HUES48 (cell line): ENCODE measurements around the gene SLC46A1.

ENCODE experiments used
- H3K27ac ChIP-seq: one replicate; pipeline ENCODE4 v1.7.0; 2013; ENCODE audit warnings: low read depth, low read length, inconsistent platforms
- H3K27me3 ChIP-seq: 2 replicates; pipeline ENCODE4 v1.6.1; 2013; ENCODE audit warnings: mild to moderate bottlenecking, low read length; ENCODE audit not compliant: control insufficient read depth, insufficient read depth
- H3K36me3 ChIP-seq: 2 replicates; pipeline ENCODE4 v1.6.1; 2013; ENCODE audit warnings: low read length; ENCODE audit not compliant: control insufficient read depth, insufficient read depth
- H3K4me1 ChIP-seq: 2 replicates; pipeline ENCODE4 v1.6.1; 2013; ENCODE audit warnings: mild to moderate bottlenecking, low read length; ENCODE audit not compliant: control insufficient read depth, insufficient read depth
- H3K4me3 ChIP-seq: 2 replicates; pipeline ENCODE4 v1.5.1; 2013; ENCODE audit warnings: mild to moderate bottlenecking, low read depth, low read length
- H3K9ac ChIP-seq: 2 replicates; pipeline ENCODE4 v1.6.1; 2013; ENCODE audit warnings: mild to moderate bottlenecking, low read depth, low read length, moderate library complexity
- H3K9me3 ChIP-seq: 2 replicates; pipeline ENCODE4 v1.6.1; 2013; ENCODE audit warnings: low read length; ENCODE audit not compliant: control insufficient read depth, insufficient read depth

The SLC46A1 gene

DNA sequence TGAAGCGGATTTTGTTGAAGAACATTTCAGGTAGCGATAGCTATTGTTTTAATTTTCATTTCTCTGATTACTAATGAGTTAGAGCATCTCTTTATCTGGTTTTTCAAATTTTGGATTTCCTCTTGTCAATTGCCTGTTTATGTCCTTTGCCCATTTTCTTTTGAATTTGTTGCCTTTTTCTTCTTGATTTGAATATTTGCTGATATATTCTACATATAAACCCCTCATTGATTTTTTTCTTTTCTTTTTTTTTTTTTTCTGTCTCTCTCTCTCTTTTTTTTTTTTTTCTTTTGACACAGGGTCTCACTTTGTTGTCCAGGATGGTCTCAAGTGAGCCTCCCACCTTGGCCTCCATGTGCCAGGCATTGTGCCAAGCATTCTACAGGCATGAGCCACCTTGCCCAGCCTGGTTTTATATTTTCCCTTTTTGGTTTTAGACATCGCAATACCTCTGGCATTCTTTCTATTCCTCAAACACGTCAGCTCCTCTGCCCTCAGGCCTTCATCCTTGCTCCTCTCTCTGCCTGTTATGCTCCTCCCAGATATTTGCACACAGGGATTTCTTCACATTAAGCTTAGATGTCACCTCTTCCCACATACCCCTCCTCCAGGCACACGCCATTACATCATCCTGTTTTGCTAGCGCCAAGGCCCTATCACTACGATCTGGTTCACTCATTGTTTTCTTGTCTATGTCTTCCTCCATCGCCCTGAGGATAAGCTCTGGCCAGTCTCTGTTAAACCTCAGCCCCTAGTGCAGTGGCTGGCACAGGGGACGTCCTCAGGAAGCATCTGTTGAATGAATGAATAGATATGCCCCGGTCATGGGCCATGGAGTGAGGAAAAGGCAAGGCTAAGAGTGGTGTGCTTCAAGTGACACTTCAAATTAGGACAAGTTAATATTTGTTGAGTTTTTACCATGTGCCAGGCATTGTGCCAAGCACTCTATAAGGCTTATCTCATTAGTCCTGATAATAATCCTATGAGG, 25.9 kb downstream of the SLC46A1 start:
- no peak overlapping the region for H3K27ac ChIP-seq
- no peaks in the 10 kb centered on the region for H3K9me3 ChIP-seq
- H3K27me3 ChIP-seq: peaks cover 52% of the 10 kb centered on the region
- no peak overlapping the region for H3K9ac ChIP-seq
- no peaks in the 10 kb centered on the region for H3K4me1 ChIP-seq
- no peak overlapping the region for H3K4me3 ChIP-seq
- no peaks in the 10 kb centered on the region for H3K36me3 ChIP-seq

DNA sequence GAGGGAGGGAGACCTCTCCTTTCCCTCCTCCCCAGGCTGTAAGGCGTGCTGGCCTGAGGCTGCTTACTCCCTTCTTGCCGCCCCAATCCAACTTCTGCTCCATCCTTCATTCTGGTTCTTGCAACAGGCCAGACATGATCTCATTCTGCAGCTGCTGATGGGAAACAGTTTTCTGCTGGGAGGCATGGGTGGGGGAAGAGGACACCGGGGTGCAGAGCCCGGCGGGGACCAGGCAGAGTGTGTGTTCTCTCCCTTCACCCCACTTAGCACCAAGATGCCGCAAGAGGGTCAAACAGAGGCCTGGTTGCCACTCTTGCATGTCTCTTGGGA, 33.1 kb downstream of the SLC46A1 start:
- H3K4me3 ChIP-seq: no peak overlapping the region; the same call in 1 of the 2 replicates
- peaks cover 19% of the 10 kb centered on the region for H3K27me3 ChIP-seq
- peaks cover 17% of the 10 kb centered on the region for H3K4me1 ChIP-seq
- H3K36me3 ChIP-seq: no peaks in the 10 kb centered on the region
- no peak overlapping the region for H3K27ac ChIP-seq
- H3K9me3 ChIP-seq: no peaks in the 10 kb centered on the region
- no peak overlapping the region for H3K9ac ChIP-seq

DNA sequence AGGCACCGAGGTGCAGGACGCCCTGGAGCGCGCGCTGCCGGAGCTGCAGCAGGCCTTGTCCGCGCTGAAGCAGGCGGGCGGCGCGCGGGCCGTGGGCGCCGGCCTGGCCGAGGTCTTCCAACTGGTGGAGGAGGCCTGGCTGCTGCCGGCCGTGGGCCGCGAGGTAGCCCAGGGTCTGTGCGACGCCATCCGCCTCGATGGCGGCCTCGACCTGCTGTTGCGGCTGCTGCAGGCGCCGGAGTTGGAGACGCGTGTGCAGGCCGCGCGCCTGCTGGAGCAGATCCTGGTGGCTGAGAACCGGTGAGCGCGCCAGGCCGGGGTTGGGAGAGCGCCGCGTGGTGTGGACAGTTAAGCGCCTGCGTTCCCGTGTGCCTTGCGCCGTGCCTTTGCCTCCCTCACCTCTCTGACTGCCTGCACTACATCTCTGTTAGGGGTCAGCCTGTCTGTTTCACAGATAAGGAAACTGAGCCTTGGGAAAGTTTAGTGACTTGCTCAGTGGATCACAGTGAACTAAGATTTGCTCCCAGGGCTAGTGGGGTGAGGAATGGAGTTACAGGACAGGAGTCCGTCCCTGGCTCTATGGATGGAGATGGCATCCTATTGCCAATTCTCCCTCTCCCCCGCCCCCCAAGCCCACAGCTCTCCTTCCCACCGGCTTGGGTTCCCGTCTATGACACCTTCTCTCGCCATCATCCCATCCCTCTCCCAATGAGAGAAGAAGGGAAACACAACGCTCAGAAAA, 33.6 kb downstream of the SLC46A1 start:
- peaks cover 17% of the 10 kb centered on the region for H3K4me1 ChIP-seq
- H3K27ac ChIP-seq: no peak overlapping the region
- H3K9me3 ChIP-seq: no peaks in the 10 kb centered on the region
- H3K4me3 ChIP-seq: peak overlapping the region; percentile 83
- peaks cover 19% of the 10 kb centered on the region for H3K27me3 ChIP-seq
- H3K9ac ChIP-seq: no peak overlapping the region
- no peaks in the 10 kb centered on the region for H3K36me3 ChIP-seq

DNA sequence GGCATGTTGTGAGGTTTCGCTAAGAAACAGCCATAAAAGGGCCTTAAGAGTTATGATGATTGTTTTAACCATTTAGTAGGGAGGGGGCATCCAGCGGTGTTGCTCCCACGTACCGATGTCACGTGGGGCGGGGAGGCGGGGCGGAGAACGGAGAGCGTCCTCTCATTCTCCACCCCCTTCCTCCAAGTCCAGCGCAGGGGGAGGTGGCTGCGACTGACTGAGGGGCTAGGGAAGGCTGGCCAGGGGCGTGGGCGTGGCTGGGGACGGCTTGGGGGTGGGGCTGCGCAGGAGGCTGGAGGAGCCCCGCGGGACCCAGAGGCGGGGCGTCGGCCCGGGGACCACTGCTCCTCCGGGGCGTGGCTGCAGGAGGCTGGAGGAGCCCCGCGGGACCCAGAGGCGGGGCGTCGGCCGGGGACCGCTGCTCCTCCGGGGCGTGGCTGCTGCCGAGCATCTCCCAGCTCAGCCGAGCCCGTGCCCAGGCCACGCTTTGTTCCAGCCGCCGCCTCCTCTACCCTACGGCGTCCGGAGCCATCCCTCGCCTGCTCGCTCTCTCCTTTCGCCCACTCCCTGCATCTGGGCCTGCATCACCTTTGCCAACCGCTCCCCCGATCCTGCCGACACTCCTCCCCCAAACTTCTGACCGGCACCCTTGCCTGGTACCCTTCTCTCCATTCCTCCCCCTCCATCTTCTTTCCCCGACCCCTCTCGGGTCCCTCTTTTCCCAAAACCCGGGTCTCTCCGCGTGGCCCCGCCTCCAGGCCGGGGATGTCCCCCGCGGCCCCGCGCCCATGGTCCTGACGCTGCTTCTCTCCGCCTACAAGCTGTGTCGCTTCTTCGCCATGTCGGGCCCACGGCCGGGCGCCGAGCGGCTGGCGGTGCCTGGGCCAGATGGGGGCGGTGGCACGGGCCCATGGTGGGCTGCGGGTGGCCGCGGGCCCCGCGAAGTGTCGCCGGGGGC, 34.5 kb downstream of the SLC46A1 start, which contains the start of gene SARM1:
TSS of gene SARM1 (plus strand) at position 450 of the 958 bp plus-strand sequence. CDS start at position 789, 339 bp downstream.
- H3K4me1 ChIP-seq: peaks cover 17% of the 10 kb centered on the region
- no peak within 1 kb of the TSS for H3K9ac ChIP-seq
- peaks cover 19% of the 10 kb centered on the region for H3K27me3 ChIP-seq
- no peaks in the 10 kb centered on the region for H3K9me3 ChIP-seq
- H3K4me3 ChIP-seq: peak within 1 kb of the TSS; percentile 83
- peak within 1 kb of the TSS; percentile 74 for H3K27ac ChIP-seq
- no peaks in the 10 kb centered on the region for H3K36me3 ChIP-seq

DNA sequence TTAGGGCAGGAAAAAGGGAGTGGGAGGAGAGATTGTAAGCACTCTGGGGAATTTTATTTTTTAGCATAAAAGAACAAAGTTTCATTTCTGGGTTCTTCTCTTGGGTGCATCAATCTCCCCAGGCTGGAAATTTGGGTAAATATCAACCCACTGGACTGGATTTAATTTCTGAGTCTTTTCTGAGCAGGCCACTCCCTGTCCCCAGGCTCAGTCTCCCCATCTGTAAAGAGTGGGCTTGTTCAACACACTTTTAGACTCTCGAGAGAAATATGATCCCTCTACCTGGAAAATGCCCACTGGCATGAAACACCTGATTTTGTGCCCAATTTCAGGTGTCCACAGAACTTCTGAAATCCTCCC, 35.3 kb downstream of the SLC46A1 start:
- peaks cover 17% of the 10 kb centered on the region for H3K4me1 ChIP-seq
- no peaks in the 10 kb centered on the region for H3K36me3 ChIP-seq
- H3K9ac ChIP-seq: no peak overlapping the region
- no peaks in the 10 kb centered on the region for H3K9me3 ChIP-seq
- peak overlapping the region; percentile 83 for H3K4me3 ChIP-seq
- peak overlapping the region; percentile 74 for H3K27ac ChIP-seq
- H3K27me3 ChIP-seq: peaks cover 19% of the 10 kb centered on the region

DNA sequence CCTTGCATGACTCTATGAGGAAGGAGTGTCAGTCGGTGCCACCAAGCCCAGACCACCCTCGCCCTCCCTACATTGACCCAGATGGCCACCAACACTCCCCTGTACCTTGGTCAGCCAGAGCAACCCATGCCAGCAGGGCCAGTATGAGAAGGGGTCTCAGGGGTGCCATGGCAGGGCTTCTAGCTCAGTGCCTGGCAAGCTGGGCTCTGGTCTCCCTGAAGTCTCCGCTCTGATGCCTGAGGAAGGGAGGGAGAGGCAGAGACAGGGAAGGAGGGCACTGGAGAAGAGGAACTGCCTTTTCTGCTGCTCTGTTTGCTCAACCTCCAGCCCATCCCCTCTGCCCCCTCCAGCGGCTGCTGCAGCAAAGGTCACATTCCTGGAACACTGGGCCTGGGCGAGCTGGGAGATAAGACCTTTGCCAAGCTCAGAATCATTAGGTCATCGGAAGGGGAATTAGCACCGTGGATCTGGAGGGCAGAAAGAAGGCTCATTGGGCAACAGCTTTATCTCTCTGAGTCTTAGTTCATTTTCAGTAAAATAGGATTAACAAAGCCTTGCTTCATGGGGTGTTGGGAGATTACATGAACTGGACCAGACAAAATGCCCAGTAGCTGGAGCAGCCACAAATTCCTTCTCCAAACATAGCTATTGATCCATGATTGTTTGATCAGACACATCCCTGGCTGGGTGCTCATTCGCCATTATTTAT, 35.8 kb downstream of the SLC46A1 start, which contains the start of gene VTN:
TSS of gene VTN (minus strand) at position 273 of the 709 bp plus-strand sequence. CDS start at position 169, 104 bp downstream.
- peaks cover 19% of the 10 kb centered on the region for H3K27me3 ChIP-seq
- H3K9ac ChIP-seq: no peak within 1 kb of the TSS
- peak within 1 kb of the TSS; percentile 74 for H3K27ac ChIP-seq
- no peaks in the 10 kb centered on the region for H3K9me3 ChIP-seq
- no peaks in the 10 kb centered on the region; the same call in 1 of the 2 replicates for H3K36me3 ChIP-seq
- peak within 1 kb of the TSS; percentile 83 for H3K4me3 ChIP-seq
- peaks cover 17% of the 10 kb centered on the region for H3K4me1 ChIP-seq

DNA sequence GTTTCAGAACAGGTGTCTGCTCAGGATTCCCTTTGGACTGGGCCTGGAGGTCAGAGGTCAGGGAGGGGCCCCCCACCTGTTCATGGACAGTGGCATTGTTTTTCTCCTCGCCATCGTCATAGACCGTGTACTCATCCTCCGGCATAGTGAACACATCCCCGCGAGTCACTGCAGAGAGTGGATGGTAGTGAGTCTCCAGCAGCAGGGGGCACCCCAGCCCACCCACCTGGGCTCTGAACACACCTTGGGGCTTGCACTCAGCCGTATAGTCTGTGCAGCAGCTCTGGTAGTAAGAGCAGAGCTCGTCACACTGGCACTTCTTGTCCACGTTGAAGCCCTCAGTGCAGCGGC, 36.4 kb downstream of the SLC46A1 start:
- no peaks in the 10 kb centered on the region for H3K9me3 ChIP-seq
- H3K27ac ChIP-seq: peak overlapping the region; percentile 74
- H3K27me3 ChIP-seq: peaks cover 19% of the 10 kb centered on the region
- H3K4me1 ChIP-seq: peaks cover 17% of the 10 kb centered on the region
- no peaks in the 10 kb centered on the region; the same call in 1 of the 2 replicates for H3K36me3 ChIP-seq
- no peak overlapping the region for H3K4me3 ChIP-seq
- no peak overlapping the region for H3K9ac ChIP-seq

DNA sequence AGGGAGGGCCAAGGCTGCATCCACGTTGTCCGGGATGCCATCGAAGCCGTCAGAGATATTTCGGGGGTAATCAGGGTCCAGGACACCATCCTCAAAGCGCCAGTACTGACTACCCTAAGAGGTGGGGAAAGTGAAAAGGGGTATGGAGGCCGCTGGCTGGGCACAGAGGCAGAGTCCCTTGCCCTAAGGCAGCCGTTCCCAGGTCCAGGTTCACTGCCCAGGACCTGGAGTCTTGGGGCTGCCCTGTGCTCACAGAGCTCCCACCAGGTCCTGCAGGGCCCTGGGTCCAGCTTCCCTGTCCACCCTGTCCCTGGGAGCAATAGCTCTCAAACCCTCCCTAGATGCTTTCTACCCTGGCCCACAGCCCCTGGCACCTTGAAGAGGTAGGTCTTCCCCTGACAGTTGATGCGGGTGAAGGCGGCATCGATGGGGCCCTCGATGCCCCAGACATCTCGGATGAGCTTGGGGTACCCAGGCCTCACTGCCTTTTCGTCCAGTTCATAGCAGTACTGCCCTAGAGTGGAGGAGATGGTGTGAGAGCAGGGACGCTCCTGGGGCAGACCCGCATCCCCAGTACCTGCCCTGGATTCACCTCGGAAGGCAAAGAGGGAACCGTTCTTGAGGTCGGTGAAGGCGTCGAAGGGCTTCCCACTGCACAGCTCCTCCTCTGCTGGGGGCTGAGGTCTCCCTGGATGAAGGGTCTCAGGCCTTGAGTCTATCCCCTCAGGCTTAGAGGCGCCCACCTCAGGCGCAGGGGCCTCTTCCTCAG, 36.9 kb downstream of the SLC46A1 start:
- Histone ChIP-seq H3K9me3 (no peaks in the 10 kb centered on the region), H3K9ac (no peak overlapping the region), H3K27me3 (peaks cover 19% of the 10 kb centered on the region), H3K4me3 (no peak overlapping the region), H3K4me1 (peaks cover 17% of the 10 kb centered on the region), H3K27ac (no peak overlapping the region), H3K36me3 (no peaks in the 10 kb centered on the region; the same call in 1 of the 2 replicates)

DNA sequence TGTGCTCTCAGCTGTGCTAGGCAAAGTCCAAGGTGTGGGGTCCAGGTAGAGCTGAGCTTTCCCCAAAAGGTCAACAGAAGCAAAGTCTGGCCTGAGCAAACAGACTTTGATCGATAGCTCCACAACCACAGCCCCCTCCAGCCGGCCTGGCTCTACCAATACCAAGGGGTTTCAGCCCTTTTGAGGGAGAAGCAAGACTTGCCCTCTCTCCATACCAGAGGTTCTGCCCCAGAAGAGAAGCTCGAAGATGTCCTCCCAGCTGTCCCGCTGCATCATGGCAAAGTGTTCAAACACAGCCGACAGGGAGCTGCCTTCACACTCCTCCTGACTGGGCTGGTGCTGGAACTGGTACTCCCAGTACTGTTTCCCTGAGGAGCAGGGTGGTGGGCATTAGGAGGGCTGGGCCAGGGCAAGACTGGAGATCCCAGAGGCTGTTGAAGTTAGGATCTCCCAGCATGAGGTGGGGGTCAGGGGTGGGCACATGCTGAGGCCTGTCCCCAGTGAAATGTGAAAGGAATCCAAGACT, 37.6 kb downstream of the SLC46A1 start:
- H3K36me3 ChIP-seq: peaks cover 6% of the 10 kb centered on the region
- peaks cover 17% of the 10 kb centered on the region for H3K4me1 ChIP-seq
- peaks cover 16% of the 10 kb centered on the region for H3K27me3 ChIP-seq
- no peaks in the 10 kb centered on the region for H3K9me3 ChIP-seq
- H3K9ac ChIP-seq: no peak overlapping the region
- H3K27ac ChIP-seq: peak overlapping the region; percentile 56
- no peak overlapping the region for H3K4me3 ChIP-seq
